H1 (cell line): Measurements from ENCODE around the gene BTBD9. TPM values are rescaled to one million over a fixed set of nuclear protein-coding genes. Genes with fewer than 3 reads are reported as not detected.

Source experiments
- FOSL1 ChIP-seq: IDR thresholded peaks from 2 replicates; pipeline ENCODE4 v1.6.1; 2011; ENCODE audit warnings: mild to moderate bottlenecking, low read depth, low read length, moderate library complexity; ENCODE audit not compliant: insufficient read depth
- SIX5 ChIP-seq: IDR thresholded peaks from 2 replicates; pipeline ENCODE4 v1.6.1; 2011; ENCODE audit warnings: mild to moderate bottlenecking, low read depth, low read length
- SRF ChIP-seq: IDR thresholded peaks from 2 replicates; pipeline ENCODE4 v1.6.1; 2011; ENCODE audit warnings: mild to moderate bottlenecking, low read depth, low read length, moderate library complexity
- polyA plus RNA-seq, 7 experiments: library from polyadenylated mRNA; depleted of rRNA in 3 of 7; stranded (reverse) in 5 of 7; unstranded in 2 of 7; fragments of >200 nt in 5 of 7; fragments of 200-250 nt in 2 of 7; gene quantifications; 1 replicate in 5 of 7; 2 replicates in 1 of 7; 4 replicates in 1 of 7; pipeline versions ENCODE4 v1.2.1 to v1.2.3, GENCODE V29; 2011 to 2013; ENCODE audit warnings: missing spikeins in 2 of 7, mixed read lengths in 2 of 7
- total RNA-seq: library from RNA; stranded (reverse); fragmentation: NEBNext Ultra II Directional; extraction: Animal tissue kit (Norgen Biotek cat#: 25700); gene quantifications from 2 replicates; pipeline ENCODE4 v1.2.1, GENCODE V29; 2021
- TF ChIP-seq, protein P1 (sequence below): IDR thresholded peaks from 2 replicates; pipeline ENCODE4 v1.6.1; 2011; ENCODE audit warnings: low read depth, mild to moderate bottlenecking, low read length; ENCODE audit not compliant: insufficient read depth

The BTBD9 gene
- total and polyA plus RNA-seq, 2 of the 8 experiments (the other 6 are each of a cell fraction or from before 2014, with no cell fraction given), result 0.92 to 4.1 TPM

GRCh38 chr6:38283734-38284362, 355.9 kb downstream of the BTBD9 start (continued):
- TF ChIP-seq, protein P1, sequence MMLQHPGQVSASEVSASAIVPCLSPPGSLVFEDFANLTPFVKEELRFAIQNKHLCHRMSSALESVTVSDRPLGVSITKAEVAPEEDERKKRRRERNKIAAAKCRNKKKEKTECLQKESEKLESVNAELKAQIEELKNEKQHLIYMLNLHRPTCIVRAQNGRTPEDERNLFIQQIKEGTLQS, result no peak
- TF ChIP-seq SIX5 (no peak), FOSL1 (no peak), SRF (no peak)
